HL-60 (cell line): ENCODE measurements around the gene KRTAP5-5.

Source experiments
- POLR2AphosphoS5 ChIP-seq: IDR thresholded peaks from 2 replicates; pipeline ENCODE4 v1.6.1; 2012; ENCODE audit warnings: low read depth
- TF ChIP-seq, protein P1 (sequence below): IDR thresholded peaks from one replicate; pipeline ENCODE4 v1.5.1; 2011; ENCODE audit warnings: low read length, control low read depth, inconsistent platforms; ENCODE audit not compliant: insufficient read depth

GRCh38 chr11:1667906-1668305, 38.3 kb downstream of the KRTAP5-5 start:
- TF ChIP-seq, protein P1, sequence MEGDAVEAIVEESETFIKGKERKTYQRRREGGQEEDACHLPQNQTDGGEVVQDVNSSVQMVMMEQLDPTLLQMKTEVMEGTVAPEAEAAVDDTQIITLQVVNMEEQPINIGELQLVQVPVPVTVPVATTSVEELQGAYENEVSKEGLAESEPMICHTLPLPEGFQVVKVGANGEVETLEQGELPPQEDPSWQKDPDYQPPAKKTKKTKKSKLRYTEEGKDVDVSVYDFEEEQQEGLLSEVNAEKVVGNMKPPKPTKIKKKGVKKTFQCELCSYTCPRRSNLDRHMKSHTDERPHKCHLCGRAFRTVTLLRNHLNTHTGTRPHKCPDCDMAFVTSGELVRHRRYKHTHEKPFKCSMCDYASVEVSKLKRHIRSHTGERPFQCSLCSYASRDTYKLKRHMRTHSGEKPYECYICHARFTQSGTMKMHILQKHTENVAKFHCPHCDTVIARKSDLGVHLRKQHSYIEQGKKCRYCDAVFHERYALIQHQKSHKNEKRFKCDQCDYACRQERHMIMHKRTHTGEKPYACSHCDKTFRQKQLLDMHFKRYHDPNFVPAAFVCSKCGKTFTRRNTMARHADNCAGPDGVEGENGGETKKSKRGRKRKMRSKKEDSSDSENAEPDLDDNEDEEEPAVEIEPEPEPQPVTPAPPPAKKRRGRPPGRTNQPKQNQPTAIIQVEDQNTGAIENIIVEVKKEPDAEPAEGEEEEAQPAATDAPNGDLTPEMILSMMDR, result no peak
- TF ChIP-seq POLR2AphosphoS5, result no peak
